G401.6 (cell line): ENCODE results near the gene HIPK2.

ENCODE experiments used
- FAIRE-seq: peaks from 2 replicates; lab custom pipeline; 2012; peaks lifted over from hg19 to GRCh38; lab: Jason Lieb, UNC

The HIPK2 gene

GRCh38 chr7:139532636-139533155 is 245.1 kb downstream of the HIPK2 start:
- FAIRE-seq = no peak

- FAIRE-seq = no peak
These were observed 246.7 kb downstream of the HIPK2 start for GRCh38 chr7:139531094-139531493.

GRCh38 chr7:139526578-139527544 is 250.9 kb downstream of the HIPK2 start:
- FAIRE-seq = no peak

GRCh38 chr7:139525750-139526149 is 252.0 kb downstream of the HIPK2 start:
- no peak for FAIRE-seq

- FAIRE-seq = no peak
These were observed 252.6 kb downstream of the HIPK2 start for GRCh38 chr7:139525239-139525638.

GRCh38 chr7:139523968-139524815 is 253.6 kb downstream of the HIPK2 start:
- no peak for FAIRE-seq

- FAIRE-seq = no peak
These were observed 254.4 kb downstream of the HIPK2 start, which contains the start of gene CLEC2L for GRCh38 chr7:139523199-139523941. Gene CLEC2L, plus strand, starts transcription at chr7:139523685. Its CDS starts 243 bp downstream, at chr7:139523928.

GRCh38 chr7:139522830-139523198 is 255.0 kb downstream of the HIPK2 start:
- no peak for FAIRE-seq

GRCh38 chr7:139521439-139521838 is 256.4 kb downstream of the HIPK2 start:
- FAIRE-seq = no peak

GRCh38 chr7:139515266-139515665 is 262.5 kb downstream of the HIPK2 start:
- no peak for FAIRE-seq
